SK-N-SH (cell line): Measurements from ENCODE around the gene ARL5A. TPM values are rescaled to one million over a fixed set of nuclear protein-coding genes. Genes with fewer than 3 reads are reported as not detected.

Experiments
- CTCF ChIA-PET: fragments of 300-600, 350-600 bp; formaldehyde crosslinking; extraction: SDS; loops from one replicate; lab custom pipeline; 2021; lab: Yijun Ruan, JAX
- POLR2A ChIA-PET: fragments of 350-600 bp; sonication (Branson Sonifier 250); formaldehyde crosslinking; extraction: SDS; loops from one replicate; lab custom pipeline; 2020; ENCODE audit warnings: antibody characterized with exemption, inconsistent platforms; lab: Yijun Ruan, JAX
- DNase-seq: peaks from one replicate; pipeline ENCODE4 v3.0.0; 2012
- H2AFZ ChIP-seq: fragments of 200-600 bp; sonication (generic); 2 replicates; pipeline ENCODE4 v1.8.1; 2016; ENCODE audit warnings: antibody characterized with exemption, mild to moderate bottlenecking, low read depth
- H3F3A ChIP-seq: fragments of 200-600 bp; sonication (generic); replicated peaks from 2 replicates; pipeline ENCODE3; 2016; ENCODE audit warnings: antibody characterized with exemption, mild to moderate bottlenecking; ENCODE audit not compliant: insufficient read depth
- H3K27ac ChIP-seq, 2 experiments: fragments of 200-500 bp in 1 of 2; fragments of 200-600 bp in 1 of 2; sonication (Bioruptor generic) in 1 of 2; sonication (generic), shearing (Covaris generic) in 1 of 2; 2 replicates each; pipeline versions ENCODE4 v1.5.1 to v1.6.1; 2014 to 2016; ENCODE audit warnings: low read depth in 2 of 2, inconsistent platforms in 1 of 2, low read length in 1 of 2, mild to moderate bottlenecking in 1 of 2, mixed read lengths in 1 of 2
- H3K27me3 ChIP-seq: fragments of 200-600 bp; sonication (generic), shearing (Covaris generic); 2 replicates; pipeline ENCODE4 v1.6.1; 2016; ENCODE audit warnings: mixed run types; ENCODE audit not compliant: insufficient read depth
- H3K36me3 ChIP-seq, 2 experiments: fragments of 200-500 bp in 1 of 2; fragments of 200-600 bp in 1 of 2; sonication (Bioruptor generic) in 1 of 2; sonication (generic) in 1 of 2; replicated peaks in 1 of 2; 2 replicates each; pipeline versions ENCODE3 to v1.5.1; 2014 to 2016; ENCODE audit warnings: low read length in 1 of 2, mild to moderate bottlenecking in 1 of 2; ENCODE audit not compliant: insufficient read depth in 2 of 2, control insufficient read depth in 1 of 2
- H3K4me1 ChIP-seq, 2 experiments: fragments of 200-500 bp in 1 of 2; fragments of 200-600 bp in 1 of 2; sonication (Bioruptor generic) in 1 of 2; sonication (generic), shearing (Covaris generic) in 1 of 2; 2 replicates each; pipeline versions ENCODE4 v1.5.1 to v1.6.1; 2014 to 2016; ENCODE audit warnings: low read depth in 1 of 2, low read length in 1 of 2, mixed run types in 1 of 2; ENCODE audit not compliant: insufficient read depth in 2 of 2, control insufficient read depth in 1 of 2
- H3K4me2 ChIP-seq: fragments of 200-600 bp; sonication (generic), shearing (Covaris generic); 2 replicates; pipeline ENCODE4 v1.6.1; 2017; ENCODE audit warnings: mixed run types
- H3K4me3 ChIP-seq, 2 experiments: fragments of 200-500 bp in 1 of 2; fragments of 200-600 bp in 1 of 2; sonication (Bioruptor generic) in 1 of 2; sonication (generic), shearing (Covaris generic) in 1 of 2; 2 replicates each; pipeline versions ENCODE4 v1.5.1 to v1.8.1; 2014 to 2016; ENCODE audit warnings: low read depth in 2 of 2, inconsistent platforms in 1 of 2, low read length in 1 of 2, mild to moderate bottlenecking in 1 of 2, mixed read lengths in 1 of 2, moderate library complexity in 1 of 2
- H3K79me2 ChIP-seq: fragments of 200-600 bp; sonication (generic); 2 replicates; pipeline ENCODE4 v1.8.1; 2017; ENCODE audit warnings: mild to moderate bottlenecking; ENCODE audit not compliant: insufficient read depth
- H3K9ac ChIP-seq: fragments of 200-600 bp; sonication (generic); 2 replicates; pipeline ENCODE4 v1.6.1; 2017; ENCODE audit warnings: mixed run types
- H3K9me2 ChIP-seq: fragments of 200-600 bp; sonication (generic); 2 replicates; pipeline ENCODE4 v1.6.1; 2017; ENCODE audit warnings: mixed run types
- H3K9me3 ChIP-seq: fragments of 200-600 bp; sonication (generic); 2 replicates; pipeline ENCODE4 v1.6.1; 2017; ENCODE audit warnings: mixed run types, mild to moderate bottlenecking, moderate library complexity
- H4K20me1 ChIP-seq: fragments of 200-600 bp; sonication (generic); 2 replicates; pipeline ENCODE4 v1.6.1; 2017; ENCODE audit warnings: mild to moderate bottlenecking, mixed run types; ENCODE audit not compliant: insufficient read depth
- CTCF ChIP-seq: fragments of 200-600 bp; sonication (generic); IDR thresholded peaks from 2 replicates; pipeline ENCODE4 v1.6.1; 2017; ENCODE audit warnings: antibody characterized with exemption, mild to moderate bottlenecking, moderate library complexity
- GATA2 ChIP-seq: sonication (generic); formaldehyde crosslinking; IDR thresholded peaks from 2 replicates; pipeline ENCODE4 v1.5.0; 2020; ENCODE audit warnings: mild to moderate bottlenecking, missing genetic modification reagents
- RAD21 ChIP-seq: IDR thresholded peaks from 2 replicates; pipeline ENCODE4 v1.6.1; 2012; ENCODE audit warnings: mild to moderate bottlenecking, low read length
- REST ChIP-seq: IDR thresholded peaks from 2 replicates; pipeline ENCODE4 v1.6.1; 2012; ENCODE audit warnings: mild to moderate bottlenecking, low read depth, low read length, moderate library complexity
- USF1 ChIP-seq: IDR thresholded peaks from 2 replicates; pipeline ENCODE4 v1.4.0; 2012; ENCODE audit warnings: low read depth, borderline replicate concordance
- YY1 ChIP-seq: IDR thresholded peaks from 2 replicates; pipeline ENCODE4 v1.4.0; 2012; ENCODE audit warnings: low read depth, mild to moderate bottlenecking
- WGBS: methylation state at CpG from one replicate; pipeline ENCODE4 v1.1.6; 2017; ENCODE audit warnings: low lambda C conversion rate; 5-methylcytosine and 5-hydroxymethylcytosine counted together
- polyA plus RNA-seq, 3 experiments: library from polyadenylated mRNA; depleted of rRNA; stranded (reverse); fragments of >200 nt; gene quantifications; 2 replicates each; pipeline ENCODE4 v1.2.3, GENCODE V29; 2012

Gene ARL5A
- polyA plus RNA-seq, 1 of the 3 experiments (the other 2 are of a cell fraction): 8.2 TPM

- Histone ChIP-seq H3K4me3 (no peak overlapping the region), H3K4me2 (no peak overlapping the region), H3K27ac (no peak overlapping the region), H3K79me2 (no peaks in the 10 kb centered on the region), H3K4me1 (peaks cover 0 to 3% of the 10 kb centered on the region in 2 experiments; a peak in 2 of 4 replicates), H4K20me1 (no peaks in the 10 kb centered on the region), H3F3A (no peaks in the 10 kb centered on the region), H3K27me3 (no peaks in the 10 kb centered on the region), H3K9ac (no peak overlapping the region), H3K9me2 (no peaks in the 10 kb centered on the region), H3K9me3 (no peaks in the 10 kb centered on the region), H3K36me3 (no peaks in the 10 kb centered on the region), H2AFZ (no peak overlapping the region)
- ChIA-PET CTCF (no interaction called here), POLR2A (no interaction called here)
- DNase-seq: no peak
- WGBS: 66% methylated on average over 3 of the region's 3 CpGs
- TF ChIP-seq YY1: no peak
These were observed 26.9 kb upstream of the ARL5A start for GRCh38 chr2:151855111-151855510.

GRCh38 chr2:151853070-151853758, 25.0 kb upstream of the ARL5A start:
- DNase-seq: no peak
- 63% methylated on average over 3 of the region's 3 CpGs for WGBS

More at GRCh38 chr2:151853070-151853758, 25.0 kb upstream of the ARL5A start:
- no peaks in the 10 kb centered on the region for H4K20me1 ChIP-seq
- no peak overlapping the region for H3K27ac ChIP-seq
- H3F3A ChIP-seq: no peaks in the 10 kb centered on the region
- no peaks in the 10 kb centered on the region for H3K9me3 ChIP-seq
- H3K9ac ChIP-seq: no peak overlapping the region
- no peaks in the 10 kb centered on the region for H3K27me3 ChIP-seq
- no peak overlapping the region for H2AFZ ChIP-seq
- ChIA-PET CTCF (no interaction called here), POLR2A (no interaction called here)
- H3K79me2 ChIP-seq: no peaks in the 10 kb centered on the region
- H3K9me2 ChIP-seq: no peaks in the 10 kb centered on the region
- no peak for TF ChIP-seq CTCF
- TF ChIP-seq GATA2 (CRISPR knock-in tag): no peak
- TF ChIP-seq REST: no peak
- no peak for TF ChIP-seq RAD21
- no peak for TF ChIP-seq USF1
- H3K4me3 ChIP-seq: no peak overlapping the region
- peaks cover 0 to 3% of the 10 kb centered on the region in 2 experiments; a peak in 2 of 4 replicates for H3K4me1 ChIP-seq
- no peaks in the 10 kb centered on the region for H3K36me3 ChIP-seq
- H3K4me2 ChIP-seq: no peak overlapping the region
